Smooth muscle cell (in vitro differentiated cells): ENCODE data around the gene ATP11B. TPM values are rescaled to one million over a fixed set of nuclear protein-coding genes. Genes with fewer than 3 reads are reported as not detected.

Experiments
- DNase-seq: peaks from one replicate; lab custom pipeline; 2025; ENCODE audit not compliant: unreplicated experiment; lab: John Stamatoyannopoulos, UW
- H2AFZ ChIP-seq: fragments of 200-600 bp; sonication (generic); 2 replicates; pipeline ENCODE4 v1.6.0; 2016; ENCODE audit warnings: antibody characterized with exemption, low read depth, mild to moderate bottlenecking
- H3F3A ChIP-seq: fragments of 200-600 bp; sonication (generic); 2 replicates; pipeline ENCODE4 v1.6.0; 2017; ENCODE audit warnings: antibody characterized with exemption, low read depth
- H3K27ac ChIP-seq: fragments of 200-600 bp; sonication (generic); 2 replicates; pipeline ENCODE4 v1.5.1; 2016; ENCODE audit warnings: low read depth, mild to moderate bottlenecking
- H3K27me3 ChIP-seq: fragments of 200-600 bp; sonication (generic); 2 replicates; pipeline ENCODE4 v1.6.1; 2016; ENCODE audit warnings: low read depth, mild to moderate bottlenecking
- H3K36me3 ChIP-seq: fragments of 200-600 bp; sonication (generic); 2 replicates; pipeline ENCODE4 v1.5.1; 2016; ENCODE audit warnings: low read depth
- H3K4me1 ChIP-seq: fragments of 200-600 bp; sonication (generic); 2 replicates; pipeline ENCODE4 v1.5.1; 2016; ENCODE audit warnings: low read depth
- H3K4me2 ChIP-seq: fragments of 200-600 bp; sonication (generic); 2 replicates; pipeline ENCODE4 v1.6.0; 2016; ENCODE audit warnings: mild to moderate bottlenecking
- H3K4me3 ChIP-seq: fragments of 200-600 bp; sonication (generic); 2 replicates; pipeline ENCODE4 v1.5.1; 2016; ENCODE audit warnings: mild to moderate bottlenecking
- H3K79me2 ChIP-seq: fragments of 200-600 bp; sonication (generic); 2 replicates; pipeline ENCODE4 v1.6.0; 2016; ENCODE audit warnings: low read depth, mild to moderate bottlenecking
- H3K9ac ChIP-seq: fragments of 200-600 bp; sonication (generic); 2 replicates; pipeline ENCODE4 v1.6.0; 2016; ENCODE audit warnings: low read depth
- H3K9me3 ChIP-seq: fragments of 200-600 bp; sonication (generic); replicated peaks from 2 replicates; pipeline ENCODE4 v1.5.1; 2016; ENCODE audit warnings: low read depth
- H4K20me1 ChIP-seq: fragments of 200-600 bp; sonication (generic); 2 replicates; pipeline ENCODE4 v1.6.0; 2016; ENCODE audit warnings: low read depth
- WGBS: methylation state at CpG from one replicate; pipeline ENCODE4 v1.1.7; 2016; ENCODE audit warnings: low lambda C conversion rate; 5-methylcytosine and 5-hydroxymethylcytosine counted together
- polyA plus RNA-seq: library from polyadenylated mRNA; unstranded; fragments of >200 nt; fragmentation: Nextera tagmentation; extraction: Ambion mirVana; gene quantifications from 2 replicates; pipeline ENCODE4 v1.2.1, GENCODE V29; 2016
- total RNA-seq: library from RNA; depleted of rRNA; stranded (reverse); fragments of >200 nt; gene quantifications from 2 replicates; pipeline ENCODE4 v1.2.3, GENCODE V29; 2014
- TF ChIP-seq, protein P1 (sequence below): fragments of 200-600 bp; sonication (generic); IDR thresholded peaks from 2 replicates; pipeline ENCODE4 v1.5.1; 2017; ENCODE audit warnings: borderline replicate concordance, mild to moderate bottlenecking, antibody characterized with exemption; ENCODE audit not compliant: insufficient read depth, poor library complexity, severe bottlenecking

ATP11B gene
- total and polyA plus RNA-seq, 2 experiments from 2014 or later, result 12.0 to 48.7 TPM

DNA sequence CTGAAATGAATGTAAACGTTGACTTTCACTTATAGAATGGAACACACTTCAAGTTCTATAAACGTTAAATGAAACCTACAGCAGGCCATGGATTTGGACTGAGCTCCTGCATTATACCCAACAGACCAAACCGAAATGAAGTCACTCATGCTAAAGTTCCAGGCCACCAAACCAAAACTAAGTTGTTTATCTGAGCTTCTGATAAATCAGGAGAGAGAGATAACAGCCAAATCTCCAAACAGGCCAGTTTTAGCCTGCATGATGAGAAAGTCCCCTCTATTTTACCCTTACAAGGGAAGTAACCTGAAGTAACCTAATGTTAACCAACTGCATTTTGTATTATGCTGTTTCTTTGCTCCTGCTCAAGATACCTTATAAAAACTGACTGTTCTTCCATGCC is 142.5 kb downstream of the ATP11B start:
- H3K4me2 ChIP-seq, result no peak overlapping the region
- H3K9ac ChIP-seq, result no peak overlapping the region
- TF ChIP-seq, protein P1, sequence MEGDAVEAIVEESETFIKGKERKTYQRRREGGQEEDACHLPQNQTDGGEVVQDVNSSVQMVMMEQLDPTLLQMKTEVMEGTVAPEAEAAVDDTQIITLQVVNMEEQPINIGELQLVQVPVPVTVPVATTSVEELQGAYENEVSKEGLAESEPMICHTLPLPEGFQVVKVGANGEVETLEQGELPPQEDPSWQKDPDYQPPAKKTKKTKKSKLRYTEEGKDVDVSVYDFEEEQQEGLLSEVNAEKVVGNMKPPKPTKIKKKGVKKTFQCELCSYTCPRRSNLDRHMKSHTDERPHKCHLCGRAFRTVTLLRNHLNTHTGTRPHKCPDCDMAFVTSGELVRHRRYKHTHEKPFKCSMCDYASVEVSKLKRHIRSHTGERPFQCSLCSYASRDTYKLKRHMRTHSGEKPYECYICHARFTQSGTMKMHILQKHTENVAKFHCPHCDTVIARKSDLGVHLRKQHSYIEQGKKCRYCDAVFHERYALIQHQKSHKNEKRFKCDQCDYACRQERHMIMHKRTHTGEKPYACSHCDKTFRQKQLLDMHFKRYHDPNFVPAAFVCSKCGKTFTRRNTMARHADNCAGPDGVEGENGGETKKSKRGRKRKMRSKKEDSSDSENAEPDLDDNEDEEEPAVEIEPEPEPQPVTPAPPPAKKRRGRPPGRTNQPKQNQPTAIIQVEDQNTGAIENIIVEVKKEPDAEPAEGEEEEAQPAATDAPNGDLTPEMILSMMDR, result no peak
- no peaks in the 10 kb centered on the region for H3K79me2 ChIP-seq
- H3F3A ChIP-seq, result no peaks in the 10 kb centered on the region
- H3K4me3 ChIP-seq, result no peak overlapping the region
- no peak overlapping the region for H2AFZ ChIP-seq
- WGBS, result 54% methylated on average over 3 of the region's 3 CpGs
- no peaks in the 10 kb centered on the region for H3K9me3 ChIP-seq
- no peaks in the 10 kb centered on the region for H3K27me3 ChIP-seq
- no peak for DNase-seq
- no peak overlapping the region for H3K27ac ChIP-seq
- peaks cover 4% of the 10 kb centered on the region for H3K36me3 ChIP-seq
- H3K4me1 ChIP-seq, result no peaks in the 10 kb centered on the region
- H4K20me1 ChIP-seq, result no peaks in the 10 kb centered on the region

DNA sequence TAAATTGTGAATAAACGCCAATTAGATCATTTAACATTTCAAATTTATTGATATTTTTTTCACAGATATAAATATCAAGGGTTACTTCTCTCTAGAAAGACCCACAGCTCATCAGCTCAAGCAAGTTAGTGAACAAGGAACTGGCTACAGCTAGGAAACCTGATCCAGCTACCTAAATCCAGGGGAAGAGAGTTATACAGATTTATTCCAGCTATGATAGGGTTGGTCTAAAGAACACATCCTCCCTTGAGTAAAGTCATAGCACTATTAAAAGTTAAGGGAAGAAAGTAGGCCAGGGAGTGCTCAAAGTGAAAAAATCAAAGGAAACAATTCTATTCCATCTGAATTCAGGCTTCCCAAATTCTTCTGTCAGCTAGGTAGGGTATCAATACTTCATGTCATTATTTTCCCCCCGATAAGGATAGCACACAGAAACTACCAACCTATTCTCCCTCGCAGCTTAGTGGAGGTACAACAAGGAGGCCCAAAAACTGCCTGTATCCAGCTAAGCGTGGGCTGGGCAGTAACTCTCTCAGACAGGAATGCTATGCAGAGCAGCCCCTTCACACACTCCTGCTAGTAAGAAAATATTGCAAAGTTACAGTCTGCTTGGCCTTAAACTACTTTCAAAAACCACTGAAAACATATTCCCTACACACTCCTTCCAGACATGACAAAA is 143.1 kb downstream of the ATP11B start:
- no peaks in the 10 kb centered on the region for H4K20me1 ChIP-seq
- no peaks in the 10 kb centered on the region for H3K79me2 ChIP-seq
- no peak overlapping the region for H3K4me3 ChIP-seq
- TF ChIP-seq, protein P1, result no peak
- DNase-seq, result no peak
- no peaks in the 10 kb centered on the region for H3K4me1 ChIP-seq
- H3K27me3 ChIP-seq, result no peaks in the 10 kb centered on the region
- H3K9me3 ChIP-seq, result no peaks in the 10 kb centered on the region
- 84% methylated on average over 4 of the region's 4 CpGs for WGBS
- H3K9ac ChIP-seq, result no peak overlapping the region
- no peaks in the 10 kb centered on the region for H3F3A ChIP-seq
- H3K27ac ChIP-seq, result no peak overlapping the region
- peaks cover 4% of the 10 kb centered on the region for H3K36me3 ChIP-seq
- H3K4me2 ChIP-seq, result no peak overlapping the region
- H2AFZ ChIP-seq, result no peak overlapping the region

DNA sequence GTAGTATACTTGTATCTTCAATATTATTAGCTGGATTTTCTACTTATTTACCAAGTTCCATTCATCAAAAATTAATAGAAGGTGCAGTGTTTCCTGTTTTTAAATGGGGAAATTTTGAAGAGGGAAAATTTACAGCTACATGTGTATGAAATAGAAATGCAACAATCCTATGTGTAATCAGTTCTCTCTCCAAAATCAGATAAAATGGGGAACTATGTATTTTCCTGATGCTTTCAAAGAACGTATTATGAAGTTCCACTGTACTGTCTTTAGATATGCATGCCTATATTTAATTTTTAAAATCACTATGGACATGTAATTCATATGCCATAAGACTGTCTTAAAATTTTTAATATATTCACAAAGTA is 143.6 kb downstream of the ATP11B start:
- no peak for DNase-seq
- 83% methylated on average over 1 of the region's 1 CpG for WGBS
- no peaks in the 10 kb centered on the region for H3F3A ChIP-seq
- H2AFZ ChIP-seq, result no peak overlapping the region
- no peak overlapping the region for H3K9ac ChIP-seq
- H3K4me2 ChIP-seq, result no peak overlapping the region
- H3K36me3 ChIP-seq, result peaks cover 4% of the 10 kb centered on the region
- H3K9me3 ChIP-seq, result no peaks in the 10 kb centered on the region
- no peaks in the 10 kb centered on the region for H3K4me1 ChIP-seq
- H3K79me2 ChIP-seq, result no peaks in the 10 kb centered on the region
- H3K4me3 ChIP-seq, result no peak overlapping the region
- TF ChIP-seq, protein P1, result no peak
- H3K27ac ChIP-seq, result no peak overlapping the region
- H4K20me1 ChIP-seq, result no peaks in the 10 kb centered on the region
- no peaks in the 10 kb centered on the region for H3K27me3 ChIP-seq

DNA sequence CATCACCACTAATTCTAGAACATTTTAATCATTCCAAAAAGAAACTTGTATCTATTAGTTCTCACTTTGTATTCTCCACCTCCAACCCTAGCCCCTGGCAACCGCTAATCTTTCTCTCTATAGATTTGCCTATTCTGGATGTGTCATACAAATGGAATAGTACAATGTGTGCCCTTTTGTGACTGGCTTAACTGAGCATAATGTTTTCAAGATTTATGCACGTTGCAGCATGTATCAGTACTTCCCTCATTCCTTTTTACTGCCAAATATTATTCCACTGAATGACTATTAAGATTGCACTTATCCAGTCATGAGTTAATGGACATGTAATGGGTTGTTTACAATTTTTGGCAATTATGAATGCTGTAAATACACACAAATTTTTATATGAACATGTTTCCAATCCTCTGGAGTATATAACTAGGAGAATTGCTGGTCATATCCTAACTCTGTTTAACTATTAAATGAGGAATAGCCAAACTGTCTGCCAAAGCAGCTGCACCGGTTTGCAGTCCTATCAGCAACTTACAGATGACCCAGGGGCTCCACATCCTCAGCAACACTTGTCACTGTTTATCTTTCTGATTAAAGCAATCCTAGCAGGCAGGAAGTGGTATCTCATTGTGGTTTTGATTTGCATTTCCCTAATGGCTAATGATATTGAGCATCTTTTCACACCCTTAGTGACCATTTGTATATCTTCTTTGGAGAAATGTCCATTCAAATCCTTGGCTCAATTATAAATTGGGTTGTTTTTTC is 144.2 kb downstream of the ATP11B start:
- WGBS, result 53% methylated on average over 3 of the region's 3 CpGs
- Histone ChIP-seq H3K9ac (no peak overlapping the region), H3K27ac (no peak overlapping the region), H3F3A (no peaks in the 10 kb centered on the region), H3K4me3 (no peak overlapping the region), H2AFZ (no peak overlapping the region), H3K79me2 (no peaks in the 10 kb centered on the region), H3K27me3 (no peaks in the 10 kb centered on the region), H3K36me3 (peaks cover 2% of the 10 kb centered on the region), H3K4me2 (no peak overlapping the region), H3K9me3 (no peaks in the 10 kb centered on the region), H3K4me1 (no peaks in the 10 kb centered on the region), H4K20me1 (no peaks in the 10 kb centered on the region)
- no peak for DNase-seq
- TF ChIP-seq, protein P1, result no peak
